ENCODE measurements around the gene CPAMD8. TPM values are rescaled to one million over a fixed set of nuclear protein-coding genes. Genes with fewer than 3 reads are reported as not detected.

The CPAMD8 gene
- total and polyA plus RNA-seq, 10 of the 15 experiments (the other 5 are each of a cell fraction or from before 2014, with no cell fraction given): 0.12 to 0.97 (median 0.25) TPM; not detected in 3

- TF ChIP-seq SREBF2 (IDR thresholded peaks at IDR 0.05; ENCODE audit: low read length): no peak
- peak; percentile 47; the same call in 1 of the 2 replicates for TF ChIP-seq GATAD2B (conservative IDR thresholded peaks at IDR 0.05; ENCODE audit: low read depth)
- no peak for TF ChIP-seq POLR2A (IDR thresholded peaks at IDR 0.05; ENCODE audit: low read depth, low read length)
- no peak for TF ChIP-seq CBFB (IDR thresholded peaks at IDR 0.05; ENCODE audit: low read depth)
- no peak for TF ChIP-seq BCL11A (IDR thresholded peaks at IDR 0.05; ENCODE audit: low read depth, low read length)
- no peak for TF ChIP-seq FOXM1 (IDR thresholded peaks at IDR 0.05; ENCODE audit: low read depth, low read length)
- TF ChIP-seq CBX3 (IDR thresholded peaks at IDR 0.05; ENCODE audit: borderline replicate concordance, low read depth): no peak
- TF ChIP-seq NBN (IDR thresholded peaks at IDR 0.05): no peak
- no peak for TF ChIP-seq BRCA1 (IDR thresholded peaks at IDR 0.05; ENCODE audit: low read depth, low read length)
- TF ChIP-seq HDAC2 (IDR thresholded peaks at IDR 0.05): no peak
- TF ChIP-seq DPF2 (IDR thresholded peaks at IDR 0.05): peak; percentile 45; the same call in 1 of the 2 replicates
- 0 out of 2 replicates have a peak, but pooled peaks have one; percentile 49 for TF ChIP-seq LARP7 (IDR thresholded peaks at IDR 0.05)
- no peak for TF ChIP-seq RAD21 (IDR thresholded peaks at IDR 0.05; ENCODE audit: insufficient read depth, low read depth, low read length)
Measured at GRCh38 chr19:16896146-16897028, 130.2 kb downstream of the CPAMD8 start (continued).

- H3K36me3 ChIP-seq (ENCODE audit: control insufficient read depth in 2 of 2, insufficient read depth in 2 of 2, low read length in 1 of 2): no peaks in the 10 kb centered on the region
- H3K4me2 ChIP-seq (ENCODE audit: control insufficient read depth, insufficient read depth): no peak overlapping the region
- H4K20me1 ChIP-seq (ENCODE audit: control insufficient read depth, insufficient read depth): no peaks in the 10 kb centered on the region
- H2AFZ ChIP-seq (ENCODE audit: control insufficient read depth, low read depth, low read length): no peak overlapping the region
- no TSS peak for BruUV-seq (replicated peaks)
- RAD21 ChIA-PET (ENCODE audit: unreplicated experiment): no interaction called here
- ATAC-seq: no peak
- no peak overlapping the region for H3K4me3 ChIP-seq
- peaks cover 44% of the 10 kb centered on the region for H3K4me1 ChIP-seq (ENCODE audit: control insufficient read depth, insufficient read depth, low read length)
- SMC1A ChIA-PET (ENCODE audit: uncharacterized antibody, unreplicated experiment): no interaction called here
- no peaks in the 10 kb centered on the region for H3K27me3 ChIP-seq (replicated peaks in 1 of 2; ENCODE audit: control insufficient read depth in 2 of 2, insufficient read depth in 2 of 2, low read length in 1 of 2)
- no peak for TF ChIP-seq GABPA (IDR thresholded peaks at IDR 0.05; ENCODE audit: low read depth)
- intact Hi-C loops (cut with micrococcal nuclease; ENCODE audit: unreplicated experiment) (loop anchor here (10.0 kb wide), 1 partner anchor 409 kb away; the partner anchor contains the start of genes ABHD8, DDA1 and MRPL34), in situ Hi-C loops (cut with MboI) (no loop called here)
- POLR2A ChIA-PET: interaction anchor here (0.6 kb wide), 1 partner anchor 430 kb away, joined by 3 read pairs; no protein-coding TSS in a partner anchor
- 95% methylated on average over 23 of the region's 30 CpGs for WGBS (ENCODE audit: insufficient coverage, insufficient replicate concordance, low lambda C conversion rate, missing lambda C conversion rate)
- CTCF ChIA-PET: no interaction called here
- no peak overlapping the region for H3K27ac ChIP-seq (ENCODE audit: control insufficient read depth, insufficient read depth)
- no peak for DNase-seq (ENCODE audit: low read depth, low spot score)
- H3K79me2 ChIP-seq (ENCODE audit: control insufficient read depth, insufficient read depth, low read length): no peaks in the 10 kb centered on the region
- H3K9ac ChIP-seq (ENCODE audit: control insufficient read depth, insufficient read depth, low read length): no peak overlapping the region
- H3K9me3 ChIP-seq (replicated peaks; ENCODE audit: control insufficient read depth, insufficient read depth, low read length): no peaks in the 10 kb centered on the region; the same call in 2 of the 3 replicates
- no peak for FAIRE-seq
Measured at GRCh38 chr19:16895467-16896145, 131.0 kb downstream of the CPAMD8 start.

Measured in GM12878 (cell line).